ENCODE data around the gene SPAAR.

Gene SPAAR

DNA sequence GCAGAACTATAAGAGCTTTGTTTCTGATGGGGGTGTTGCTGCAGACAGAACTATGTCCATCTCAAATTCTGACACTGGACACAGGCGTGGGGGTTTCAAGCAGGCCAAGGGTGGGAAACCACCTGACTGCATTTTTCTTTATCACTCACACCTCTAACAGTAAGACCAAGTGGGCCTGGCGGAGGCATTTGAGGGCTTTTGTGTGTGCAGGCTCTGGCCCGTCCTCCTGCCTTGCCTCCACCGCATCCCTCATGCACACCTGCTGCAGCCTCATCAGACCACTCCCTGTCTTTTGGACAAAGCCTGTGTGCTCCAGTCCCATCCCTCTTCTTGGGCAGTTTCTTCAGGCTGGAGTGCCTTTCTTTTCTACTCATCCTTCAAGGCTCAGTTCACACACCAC is 47.0 kb upstream of the SPAAR start:
- Histone ChIP-seq H3K9ac (ENCODE audit: low read length) (no peak overlapping the region), H3K79me2 (ENCODE audit: insufficient read depth, low read length) (no peaks in the 10 kb centered on the region), H2AFZ (ENCODE audit: low read length) (no peak overlapping the region), H3K4me1 (ENCODE audit: insufficient read depth, low read length, severe bottlenecking) (no peaks in the 10 kb centered on the region), H3F3A (ENCODE audit: insufficient read depth, low read length) (no peaks in the 10 kb centered on the region), H3K9me3 (ENCODE audit: low read length) (no peaks in the 10 kb centered on the region), H3K9me2 (ENCODE audit: low read depth, low read length) (no peaks in the 10 kb centered on the region), H3K4me2 (ENCODE audit: low read length) (no peak overlapping the region), H3K27me3 (ENCODE audit: insufficient read depth, low read length) (no peaks in the 10 kb centered on the region), H3K4me3 (ENCODE audit: low read depth, low read length, poor library complexity, severe bottlenecking) (no peak overlapping the region), H3K36me3 (ENCODE audit: insufficient read depth, low read length) (no peaks in the 10 kb centered on the region), H3K27ac (ENCODE audit: low read depth, low read length, poor library complexity, severe bottlenecking) (no peak overlapping the region), H4K20me1 (ENCODE audit: insufficient read depth, low read length) (no peaks in the 10 kb centered on the region)
- TF ChIP-seq, protein P1, sequence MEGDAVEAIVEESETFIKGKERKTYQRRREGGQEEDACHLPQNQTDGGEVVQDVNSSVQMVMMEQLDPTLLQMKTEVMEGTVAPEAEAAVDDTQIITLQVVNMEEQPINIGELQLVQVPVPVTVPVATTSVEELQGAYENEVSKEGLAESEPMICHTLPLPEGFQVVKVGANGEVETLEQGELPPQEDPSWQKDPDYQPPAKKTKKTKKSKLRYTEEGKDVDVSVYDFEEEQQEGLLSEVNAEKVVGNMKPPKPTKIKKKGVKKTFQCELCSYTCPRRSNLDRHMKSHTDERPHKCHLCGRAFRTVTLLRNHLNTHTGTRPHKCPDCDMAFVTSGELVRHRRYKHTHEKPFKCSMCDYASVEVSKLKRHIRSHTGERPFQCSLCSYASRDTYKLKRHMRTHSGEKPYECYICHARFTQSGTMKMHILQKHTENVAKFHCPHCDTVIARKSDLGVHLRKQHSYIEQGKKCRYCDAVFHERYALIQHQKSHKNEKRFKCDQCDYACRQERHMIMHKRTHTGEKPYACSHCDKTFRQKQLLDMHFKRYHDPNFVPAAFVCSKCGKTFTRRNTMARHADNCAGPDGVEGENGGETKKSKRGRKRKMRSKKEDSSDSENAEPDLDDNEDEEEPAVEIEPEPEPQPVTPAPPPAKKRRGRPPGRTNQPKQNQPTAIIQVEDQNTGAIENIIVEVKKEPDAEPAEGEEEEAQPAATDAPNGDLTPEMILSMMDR (IDR thresholded peaks at IDR 0.05; ENCODE audit: low read length): no peak
- no peak for TF ChIP-seq EZH2 (IDR thresholded peaks at IDR 0.05; ENCODE audit: borderline replicate concordance, low read length)

DNA sequence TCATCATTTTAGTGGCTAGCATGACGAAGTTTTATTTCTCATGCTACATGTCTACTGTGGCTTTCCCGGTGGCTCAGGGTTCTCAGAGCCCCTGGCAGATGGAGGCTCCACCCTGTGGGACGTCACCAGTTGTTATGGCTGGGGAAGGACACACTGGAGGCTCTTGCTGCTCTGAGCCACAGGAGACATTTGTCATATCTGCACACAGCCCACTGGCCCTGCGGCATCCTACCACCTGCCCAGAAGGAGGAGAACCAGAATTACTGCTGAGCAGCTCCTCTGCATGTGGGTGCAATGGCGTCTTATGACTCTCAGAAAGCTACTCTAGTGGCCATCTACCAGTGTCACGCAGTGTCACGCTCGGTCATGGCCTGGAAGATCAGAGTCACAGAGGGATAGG is 45.7 kb upstream of the SPAAR start:
- Histone ChIP-seq H3K4me1 (ENCODE audit: insufficient read depth, low read length, severe bottlenecking) (no peaks in the 10 kb centered on the region), H3K36me3 (ENCODE audit: insufficient read depth, low read length) (no peaks in the 10 kb centered on the region), H3K4me2 (ENCODE audit: low read length) (no peak overlapping the region), H4K20me1 (ENCODE audit: insufficient read depth, low read length) (no peaks in the 10 kb centered on the region), H3K27me3 (ENCODE audit: insufficient read depth, low read length) (no peaks in the 10 kb centered on the region), H3K9me3 (ENCODE audit: low read length) (no peaks in the 10 kb centered on the region), H3F3A (ENCODE audit: insufficient read depth, low read length) (no peaks in the 10 kb centered on the region), H3K79me2 (ENCODE audit: insufficient read depth, low read length) (no peaks in the 10 kb centered on the region), H3K9ac (ENCODE audit: low read length) (no peak overlapping the region), H3K27ac (ENCODE audit: low read depth, low read length, poor library complexity, severe bottlenecking) (no peak overlapping the region), H3K4me3 (ENCODE audit: low read depth, low read length, poor library complexity, severe bottlenecking) (no peak overlapping the region), H2AFZ (ENCODE audit: low read length) (no peak overlapping the region), H3K9me2 (ENCODE audit: low read depth, low read length) (no peaks in the 10 kb centered on the region)
- TF ChIP-seq EZH2 (IDR thresholded peaks at IDR 0.05; ENCODE audit: borderline replicate concordance, low read length): no peak
- TF ChIP-seq, protein P1 (IDR thresholded peaks at IDR 0.05; ENCODE audit: low read length): no peak

DNA sequence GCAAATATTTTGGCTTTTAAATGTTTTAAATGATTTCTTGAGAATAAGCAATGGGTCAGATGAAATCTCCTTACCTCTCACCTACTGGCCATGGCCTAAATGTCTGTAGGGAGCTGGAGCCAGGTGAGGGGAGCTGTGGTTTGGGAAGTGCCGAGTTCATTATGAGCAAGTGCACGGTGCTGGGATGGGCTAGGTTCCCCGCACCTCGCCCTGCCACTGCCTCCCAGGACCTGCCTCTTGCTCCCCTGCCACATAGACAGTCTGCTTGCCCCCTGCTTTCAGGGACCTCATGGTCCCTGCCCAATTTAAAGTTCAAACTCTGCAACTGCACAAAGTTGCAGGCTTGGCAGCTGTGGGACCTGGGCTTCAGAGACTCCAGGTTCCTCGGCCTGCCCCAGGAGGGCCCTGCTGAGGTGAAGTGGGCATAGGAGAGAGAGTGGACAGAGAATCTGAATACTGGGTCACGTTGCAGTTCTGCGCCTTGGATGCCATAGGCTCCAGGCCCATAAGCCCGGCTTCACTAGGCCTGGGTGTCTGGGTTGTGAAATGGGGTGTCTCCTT is 44.5 kb upstream of the SPAAR start:
- Histone ChIP-seq H2AFZ (ENCODE audit: low read length) (no peak overlapping the region), H3K4me1 (ENCODE audit: insufficient read depth, low read length, severe bottlenecking) (no peaks in the 10 kb centered on the region), H3K27me3 (ENCODE audit: insufficient read depth, low read length) (no peaks in the 10 kb centered on the region), H3F3A (ENCODE audit: insufficient read depth, low read length) (no peaks in the 10 kb centered on the region), H3K4me3 (ENCODE audit: low read depth, low read length, poor library complexity, severe bottlenecking) (no peak overlapping the region), H3K4me2 (ENCODE audit: low read length) (no peak overlapping the region), H3K9ac (ENCODE audit: low read length) (no peak overlapping the region), H4K20me1 (ENCODE audit: insufficient read depth, low read length) (no peaks in the 10 kb centered on the region), H3K36me3 (ENCODE audit: insufficient read depth, low read length) (no peaks in the 10 kb centered on the region), H3K27ac (ENCODE audit: low read depth, low read length, poor library complexity, severe bottlenecking) (no peak overlapping the region), H3K9me2 (ENCODE audit: low read depth, low read length) (no peaks in the 10 kb centered on the region), H3K9me3 (ENCODE audit: low read length) (no peaks in the 10 kb centered on the region), H3K79me2 (ENCODE audit: insufficient read depth, low read length) (no peaks in the 10 kb centered on the region)
- TF ChIP-seq, protein P1 (IDR thresholded peaks at IDR 0.05; ENCODE audit: low read length): no peak
- no peak for TF ChIP-seq EZH2 (IDR thresholded peaks at IDR 0.05; ENCODE audit: borderline replicate concordance, low read length)
